Calu3 (cell line): ENCODE data around the gene LBH. TPM values are rescaled to one million over a fixed set of nuclear protein-coding genes. Genes with fewer than 3 reads are reported as not detected.

Source experiments
- Bru-seq: library from RNA; stranded (reverse); fragments of 400-500 nt; gene quantifications from one replicate; lab custom pipeline; 2021; lab: Mats Ljungman, UMichigan
- BruChase-seq, 2 experiments: library from RNA; stranded (reverse); fragments of 400-500 nt; gene quantifications; one replicate each; lab custom pipeline; 2021; lab: Mats Ljungman, UMichigan
- BruUV-seq: library from RNA; stranded (reverse); fragments of 400-500 nt; replicated peaks from 2 replicates; lab custom pipeline; 2021; lab: Mats Ljungman, UMichigan
- CTCF ChIA-PET: fragments of 300-600 bp; sonication (Branson Sonifier 250); formaldehyde crosslinking; loops from one replicate; lab custom pipeline; 2022; ENCODE audit warnings: antibody characterized with exemption; lab: Charles Lee
- DNase-seq: peaks from one replicate; pipeline ENCODE4 v3.0.0; 2022
- H3K27ac Mint-ChIP-seq: one replicate; pipeline ENCODE4 v1.8.0; 2022; ENCODE audit warnings: mixed read lengths; ENCODE audit not compliant: unreplicated experiment
- H3K27me3 Mint-ChIP-seq: one replicate; pipeline ENCODE4 v1.8.0; 2022; ENCODE audit warnings: mixed read lengths; ENCODE audit not compliant: unreplicated experiment
- H3K36me3 Mint-ChIP-seq: one replicate; pipeline ENCODE4 v1.8.0; 2022; ENCODE audit warnings: mild to moderate bottlenecking, moderate library complexity, mixed read lengths; ENCODE audit not compliant: insufficient read depth, unreplicated experiment
- H3K4me1 Mint-ChIP-seq: one replicate; pipeline ENCODE4 v1.8.0; 2022; ENCODE audit warnings: mild to moderate bottlenecking, low read depth, mixed read lengths; ENCODE audit not compliant: unreplicated experiment
- H3K4me3 Mint-ChIP-seq: one replicate; pipeline ENCODE4 v1.8.0; 2022; ENCODE audit warnings: mild to moderate bottlenecking, low read depth, moderate library complexity, mixed read lengths; ENCODE audit not compliant: unreplicated experiment
- H3K9me3 Mint-ChIP-seq: one replicate; pipeline ENCODE4 v1.8.0; 2022; ENCODE audit warnings: low read depth, mixed read lengths; ENCODE audit not compliant: unreplicated experiment
- intact Hi-C: fragments of 100-400 bp; cut with micrococcal nuclease; formaldehyde crosslinking; loops from one replicate; pipeline ENCODE4 v1.10.0; 2022; ENCODE audit not compliant: unreplicated experiment
- long read RNA-seq: library from polyadenylated mRNA; stranded (forward); transcript quantifications from one replicate; pipeline ENCODE4 v2.0.0, GENCODE V29; 2022
- total RNA-seq: library from RNA; stranded (reverse); gene quantifications from 2 replicates; pipeline ENCODE4 v1.2.3, GENCODE V29; 2022
- TF ChIP-seq, protein P1 (sequence below): fragments of 200-600 bp; IDR thresholded peaks from one replicate; pipeline ENCODE4 v1.8.0; 2022; ENCODE audit warnings: antibody characterized with exemption; ENCODE audit not compliant: unreplicated experiment

The LBH gene
- 2.4 and 3.3 TPM in 2 replicates for total RNA-seq
- percentile 19 among the genes with signal in this experiment for Bru-seq, nascent RNA
- percentile 23 among the genes with signal in this experiment for BruChase-seq, experiment 1, labeled RNA remaining after a 6-hour chase
- percentile 24 among the genes with signal in this experiment for BruChase-seq, experiment 2, labeled RNA remaining after a 2-hour chase
- long read RNA-seq, partial matches to known transcripts: 0 of 2 reads
- long read RNA-seq, other reads (novel, unspliced or antisense): 1 of 2 reads

DNA sequence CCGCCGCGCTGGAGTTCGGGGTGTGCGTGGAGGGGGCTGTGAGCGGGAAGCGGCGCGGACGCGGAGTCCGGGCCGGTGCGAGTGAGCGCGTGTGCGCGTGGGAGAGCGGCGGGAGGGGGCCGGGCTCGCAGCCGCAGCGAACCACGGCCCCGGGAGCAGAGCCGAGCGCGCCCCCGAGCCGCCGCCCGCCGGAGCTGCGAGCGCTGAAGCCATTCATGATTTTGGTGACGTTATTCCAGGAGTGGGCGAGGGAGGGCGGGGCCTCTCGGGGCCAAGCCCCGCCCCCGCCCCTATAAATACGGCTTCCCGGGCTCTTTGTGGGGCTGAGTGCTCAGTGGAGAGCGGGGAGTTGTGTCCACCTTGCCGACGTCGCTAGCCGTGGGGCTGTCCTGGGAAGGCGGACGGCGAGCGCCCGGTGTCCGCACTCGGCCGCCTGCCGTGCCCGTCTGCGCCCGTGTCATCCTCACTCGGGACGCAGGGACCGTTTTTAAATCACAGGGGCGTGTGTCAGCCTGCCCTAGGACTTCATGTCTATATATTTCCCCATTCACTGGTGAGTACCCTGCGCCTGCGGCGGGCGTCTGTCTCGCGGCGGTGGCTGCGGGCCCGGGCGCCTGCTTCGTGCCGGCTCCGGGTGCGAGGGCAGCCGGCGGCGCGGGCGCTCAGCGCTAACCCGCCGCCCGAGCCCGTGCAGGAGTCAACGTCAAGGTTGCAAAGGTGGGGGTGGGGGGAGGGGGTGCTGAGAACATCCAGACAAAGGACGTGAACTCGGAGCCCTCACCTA, at the start of gene LBH:
TSS of gene LBH (plus strand) at position 323 of the 784 bp plus-strand sequence. CDS start at position 528, 205 bp downstream.
- no peaks in the 10 kb centered on the region for H3K9me3 Mint-ChIP-seq
- no peak within 1 kb of the TSS for H3K27ac Mint-ChIP-seq
- TF ChIP-seq, protein P1, sequence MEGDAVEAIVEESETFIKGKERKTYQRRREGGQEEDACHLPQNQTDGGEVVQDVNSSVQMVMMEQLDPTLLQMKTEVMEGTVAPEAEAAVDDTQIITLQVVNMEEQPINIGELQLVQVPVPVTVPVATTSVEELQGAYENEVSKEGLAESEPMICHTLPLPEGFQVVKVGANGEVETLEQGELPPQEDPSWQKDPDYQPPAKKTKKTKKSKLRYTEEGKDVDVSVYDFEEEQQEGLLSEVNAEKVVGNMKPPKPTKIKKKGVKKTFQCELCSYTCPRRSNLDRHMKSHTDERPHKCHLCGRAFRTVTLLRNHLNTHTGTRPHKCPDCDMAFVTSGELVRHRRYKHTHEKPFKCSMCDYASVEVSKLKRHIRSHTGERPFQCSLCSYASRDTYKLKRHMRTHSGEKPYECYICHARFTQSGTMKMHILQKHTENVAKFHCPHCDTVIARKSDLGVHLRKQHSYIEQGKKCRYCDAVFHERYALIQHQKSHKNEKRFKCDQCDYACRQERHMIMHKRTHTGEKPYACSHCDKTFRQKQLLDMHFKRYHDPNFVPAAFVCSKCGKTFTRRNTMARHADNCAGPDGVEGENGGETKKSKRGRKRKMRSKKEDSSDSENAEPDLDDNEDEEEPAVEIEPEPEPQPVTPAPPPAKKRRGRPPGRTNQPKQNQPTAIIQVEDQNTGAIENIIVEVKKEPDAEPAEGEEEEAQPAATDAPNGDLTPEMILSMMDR: no peak
- H3K36me3 Mint-ChIP-seq: peaks cover 23% of the 10 kb centered on the region
- intact Hi-C loops: loop anchor here (10.0 kb wide), 1 partner anchor 93 kb away; no protein-coding TSS in a partner anchor
- DNase-seq: peak; percentile 23
- H3K27me3 Mint-ChIP-seq: peaks cover 73% of the 10 kb centered on the region
- CTCF ChIA-PET: interaction anchor here (0.7 to 0.8 kb wide), 2 partner anchors 480 to 518 kb away, joined by 3 to 6 read pairs; no protein-coding TSS in a partner anchor
- peaks cover 14% of the 10 kb centered on the region for H3K4me1 Mint-ChIP-seq
- BruUV-seq: no TSS peak
- peak within 1 kb of the TSS; percentile 73 for H3K4me3 Mint-ChIP-seq

DNA sequence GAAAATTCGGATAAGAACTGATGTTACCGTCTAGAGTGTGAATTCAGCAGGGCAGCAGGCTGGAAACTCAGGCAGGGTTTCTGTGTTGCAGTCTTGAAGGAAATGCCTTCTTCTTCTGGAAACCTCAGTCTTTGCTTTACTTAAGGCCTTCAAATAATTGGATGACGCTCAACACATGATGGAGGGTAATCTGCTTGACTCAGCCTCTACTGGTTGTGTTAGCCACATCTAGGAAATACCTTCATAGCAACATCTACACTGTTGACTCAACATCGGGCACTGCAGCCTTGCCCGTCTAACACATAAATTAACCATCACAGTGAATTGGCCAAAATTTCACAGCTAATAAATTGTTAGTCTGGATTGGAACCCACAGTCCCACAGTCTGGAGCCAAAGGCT, 47.3 kb upstream of the LBH start:
- H3K4me3 Mint-ChIP-seq: no peak overlapping the region
- intact Hi-C loops: no loop called here
- TF ChIP-seq, protein P1: no peak
- no peaks in the 10 kb centered on the region for H3K9me3 Mint-ChIP-seq
- CTCF ChIA-PET: interaction anchor here (0.5 to 1.3 kb wide), 2 partner anchors 19 to 51 kb away, joined by 3 to 5 read pairs; no protein-coding TSS in a partner anchor
- no peaks in the 10 kb centered on the region for H3K4me1 Mint-ChIP-seq
- DNase-seq: no peak
- no peak overlapping the region for H3K27ac Mint-ChIP-seq
- BruUV-seq: no TSS peak
- peaks cover 85% of the 10 kb centered on the region for H3K27me3 Mint-ChIP-seq
- H3K36me3 Mint-ChIP-seq: no peaks in the 10 kb centered on the region

DNA sequence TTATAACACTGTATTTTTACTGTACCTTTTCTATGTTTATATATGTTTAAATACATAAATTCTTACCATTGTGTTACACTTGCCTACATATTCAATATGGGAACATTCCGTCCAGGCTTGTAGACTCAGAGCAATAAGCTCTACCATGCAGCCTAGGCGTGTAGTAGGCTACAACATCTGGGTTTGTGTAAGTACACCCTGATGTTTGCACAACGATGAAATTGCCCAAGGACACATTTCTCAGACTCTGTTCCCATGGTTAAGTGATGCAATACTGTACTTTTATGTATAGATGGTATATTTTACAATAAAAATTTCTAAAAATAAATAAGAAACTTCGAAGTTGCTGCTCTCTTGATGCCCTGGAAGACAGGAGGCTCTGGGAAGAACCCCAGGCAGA, 46.2 kb upstream of the LBH start:
- H3K4me3 Mint-ChIP-seq: no peak overlapping the region
- no peaks in the 10 kb centered on the region for H3K4me1 Mint-ChIP-seq
- no TSS peak for BruUV-seq
- no peaks in the 10 kb centered on the region for H3K9me3 Mint-ChIP-seq
- intact Hi-C loops: no loop called here
- no peak overlapping the region for H3K27ac Mint-ChIP-seq
- no peak for DNase-seq
- TF ChIP-seq, protein P1: no peak
- H3K27me3 Mint-ChIP-seq: peaks cover 77% of the 10 kb centered on the region
- no peaks in the 10 kb centered on the region for H3K36me3 Mint-ChIP-seq
- CTCF ChIA-PET: interaction anchor here (0.6 to 1.3 kb wide), 2 partner anchors 20 to 187 kb away, joined by 3 to 5 read pairs; no protein-coding TSS in a partner anchor

DNA sequence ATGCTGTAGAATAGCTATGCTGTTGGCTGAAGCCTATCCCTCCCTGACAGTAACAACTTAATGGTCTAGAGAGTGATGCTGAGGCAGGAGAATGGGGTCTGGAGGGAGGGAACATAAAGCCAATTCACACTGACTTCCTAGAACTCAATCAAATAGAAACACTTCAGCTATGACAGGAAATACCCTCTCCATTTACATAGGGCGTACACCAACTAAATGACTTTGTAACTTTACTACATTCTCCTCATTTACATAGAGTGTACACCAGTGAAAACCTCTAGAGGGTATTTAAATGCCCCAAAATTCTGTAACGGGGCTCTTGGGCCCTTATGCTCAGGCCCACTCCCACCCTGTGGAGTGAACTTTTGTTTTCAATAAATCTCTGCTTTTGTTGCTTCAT, 43.0 kb upstream of the LBH start:
- TF ChIP-seq, protein P1: no peak
- intact Hi-C loops: no loop called here

More for the DNA sequence above, 43.0 kb upstream of the LBH start:
- no peak overlapping the region for H3K27ac Mint-ChIP-seq
- no peaks in the 10 kb centered on the region for H3K4me1 Mint-ChIP-seq
- H3K27me3 Mint-ChIP-seq: peaks cover 75% of the 10 kb centered on the region
- DNase-seq: no peak
- no peaks in the 10 kb centered on the region for H3K9me3 Mint-ChIP-seq
- BruUV-seq: no TSS peak
- H3K4me3 Mint-ChIP-seq: no peak overlapping the region
- no peaks in the 10 kb centered on the region for H3K36me3 Mint-ChIP-seq
- CTCF ChIA-PET: no interaction called here
